ENCODE measurements around the gene MAP3K13.

DNA sequence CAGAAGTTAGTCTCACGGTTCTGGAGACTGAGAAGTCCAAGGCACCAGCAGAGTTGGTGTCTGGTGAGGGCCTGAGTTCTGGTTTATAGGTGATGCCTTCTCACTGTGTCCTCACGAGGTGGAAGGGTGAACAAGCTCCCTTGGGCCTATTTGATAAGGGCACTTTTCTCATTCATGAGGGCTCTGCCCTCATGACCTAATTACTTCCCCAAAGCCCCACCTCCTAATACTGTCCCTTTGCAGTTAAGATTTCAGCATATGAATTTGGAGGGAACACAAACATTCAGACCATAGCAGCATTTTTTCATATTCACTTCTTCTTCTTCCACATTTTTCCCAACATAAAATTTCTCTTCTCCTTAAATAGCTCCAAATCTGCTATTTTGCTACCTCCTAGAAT is 94.4 kb downstream of the MAP3K13 start:
- TF ChIP-seq, protein P1, sequence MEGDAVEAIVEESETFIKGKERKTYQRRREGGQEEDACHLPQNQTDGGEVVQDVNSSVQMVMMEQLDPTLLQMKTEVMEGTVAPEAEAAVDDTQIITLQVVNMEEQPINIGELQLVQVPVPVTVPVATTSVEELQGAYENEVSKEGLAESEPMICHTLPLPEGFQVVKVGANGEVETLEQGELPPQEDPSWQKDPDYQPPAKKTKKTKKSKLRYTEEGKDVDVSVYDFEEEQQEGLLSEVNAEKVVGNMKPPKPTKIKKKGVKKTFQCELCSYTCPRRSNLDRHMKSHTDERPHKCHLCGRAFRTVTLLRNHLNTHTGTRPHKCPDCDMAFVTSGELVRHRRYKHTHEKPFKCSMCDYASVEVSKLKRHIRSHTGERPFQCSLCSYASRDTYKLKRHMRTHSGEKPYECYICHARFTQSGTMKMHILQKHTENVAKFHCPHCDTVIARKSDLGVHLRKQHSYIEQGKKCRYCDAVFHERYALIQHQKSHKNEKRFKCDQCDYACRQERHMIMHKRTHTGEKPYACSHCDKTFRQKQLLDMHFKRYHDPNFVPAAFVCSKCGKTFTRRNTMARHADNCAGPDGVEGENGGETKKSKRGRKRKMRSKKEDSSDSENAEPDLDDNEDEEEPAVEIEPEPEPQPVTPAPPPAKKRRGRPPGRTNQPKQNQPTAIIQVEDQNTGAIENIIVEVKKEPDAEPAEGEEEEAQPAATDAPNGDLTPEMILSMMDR (optimal IDR thresholded peaks at IDR 0.05 in 1 of 3, IDR thresholded peaks at IDR 0.05 in 1 of 3, conservative IDR thresholded peaks at IDR 0.05 in 1 of 3; ENCODE audit: extremely low read depth in 1 of 3, insufficient read depth in 2 of 3, low read length in 3 of 3) = no peak
- no peak for TF ChIP-seq EZH2 (IDR thresholded peaks at IDR 0.05; ENCODE audit: low read length)
